T-helper 2 cell treated with Interferon-gamma antibody and Interleukin-4, amounts not matched to agents 5 μg/mL and 100 μg/mL, for 36 hours (primary cell): ENCODE results near the gene LIN52.
A peak's percentile ranks its signal among the peaks of the same experiment; 100 is the strongest.

Experiments used
- DNase-seq: peaks from one replicate; pipeline ENCODE4 v3.0.0; 2021; ENCODE audit warnings: low spot score
- H3K27ac Mint-ChIP-seq: one replicate; pipeline ENCODE4 v1.8.0; 2021; ENCODE audit warnings: mild to moderate bottlenecking, mixed read lengths
- H3K27me3 Mint-ChIP-seq: one replicate; pipeline ENCODE4 v1.8.0; 2021; ENCODE audit warnings: low read depth, mixed read lengths
- H3K36me3 Mint-ChIP-seq: one replicate; pipeline ENCODE4 v1.8.0; 2021; ENCODE audit warnings: low read depth, mixed read lengths
- H3K4me1 Mint-ChIP-seq: one replicate; pipeline ENCODE4 v1.8.0; 2021; ENCODE audit warnings: low read depth, mixed read lengths
- H3K4me3 Mint-ChIP-seq: one replicate; pipeline ENCODE4 v1.8.0; 2022; ENCODE audit warnings: mild to moderate bottlenecking, moderate library complexity, mixed read lengths
- H3K9me3 Mint-ChIP-seq: one replicate; pipeline ENCODE4 v1.8.0; 2021; ENCODE audit warnings: mixed read lengths

LIN52 gene

GRCh38 chr14:74134484-74134883 lies 49.7 kb downstream of the LIN52 start:
- Mint-ChIP-seq H3K4me3 (no peak overlapping the region), H3K27me3 (no peaks in the 10 kb centered on the region), H3K36me3 (no peaks in the 10 kb centered on the region), H3K27ac (peak overlapping the region; percentile 11), H3K4me1 (peaks cover 19% of the 10 kb centered on the region), H3K9me3 (no peaks in the 10 kb centered on the region)
- DNase-seq: no peak

- DNase-seq: no peak
- Mint-ChIP-seq H3K4me1 (peaks cover 19% of the 10 kb centered on the region), H3K27ac (no peak overlapping the region), H3K27me3 (no peaks in the 10 kb centered on the region), H3K36me3 (no peaks in the 10 kb centered on the region), H3K9me3 (no peaks in the 10 kb centered on the region), H3K4me3 (no peak overlapping the region)
Measured at GRCh38 chr14:74135426-74135825, 50.7 kb downstream of the LIN52 start.

GRCh38 chr14:74140374-74140850 lies 55.7 kb downstream of the LIN52 start:
- Mint-ChIP-seq H3K27me3 (no peaks in the 10 kb centered on the region), H3K9me3 (no peaks in the 10 kb centered on the region), H3K27ac (no peak overlapping the region), H3K4me1 (peaks cover 19% of the 10 kb centered on the region), H3K4me3 (no peak overlapping the region), H3K36me3 (peaks cover 3% of the 10 kb centered on the region)
- DNase-seq: no peak

- H3K36me3 Mint-ChIP-seq: peaks cover 8% of the 10 kb centered on the region
- H3K4me3 Mint-ChIP-seq: no peak overlapping the region
- no peak for DNase-seq
- H3K27me3 Mint-ChIP-seq: no peaks in the 10 kb centered on the region
- H3K9me3 Mint-ChIP-seq: no peaks in the 10 kb centered on the region
- peaks cover 17% of the 10 kb centered on the region for H3K4me1 Mint-ChIP-seq
- no peak overlapping the region for H3K27ac Mint-ChIP-seq
Measured at GRCh38 chr14:74141703-74142102, 56.9 kb downstream of the LIN52 start.

GRCh38 chr14:74142523-74142922 lies 57.8 kb downstream of the LIN52 start:
- no peak overlapping the region for H3K27ac Mint-ChIP-seq
- peaks cover 10% of the 10 kb centered on the region for H3K36me3 Mint-ChIP-seq
- DNase-seq: no peak
- no peaks in the 10 kb centered on the region for H3K27me3 Mint-ChIP-seq
- H3K9me3 Mint-ChIP-seq: no peaks in the 10 kb centered on the region
- H3K4me3 Mint-ChIP-seq: no peak overlapping the region
- peaks cover 20% of the 10 kb centered on the region for H3K4me1 Mint-ChIP-seq

- no peaks in the 10 kb centered on the region for H3K27me3 Mint-ChIP-seq
- peaks cover 24% of the 10 kb centered on the region for H3K4me1 Mint-ChIP-seq
- H3K9me3 Mint-ChIP-seq: no peaks in the 10 kb centered on the region
- H3K4me3 Mint-ChIP-seq: no peak overlapping the region
- peak; percentile 13 for DNase-seq
- H3K27ac Mint-ChIP-seq: no peak overlapping the region
- peaks cover 10% of the 10 kb centered on the region for H3K36me3 Mint-ChIP-seq
Measured at GRCh38 chr14:74144789-74145188, 60.0 kb downstream of the LIN52 start.

- Mint-ChIP-seq H3K4me1 (peaks cover 24% of the 10 kb centered on the region), H3K9me3 (no peaks in the 10 kb centered on the region), H3K27ac (no peak overlapping the region), H3K36me3 (peaks cover 10% of the 10 kb centered on the region), H3K27me3 (no peaks in the 10 kb centered on the region), H3K4me3 (no peak overlapping the region)
- DNase-seq: no peak
Measured at GRCh38 chr14:74147571-74147970, 62.8 kb downstream of the LIN52 start.

- H3K4me3 Mint-ChIP-seq: no peak overlapping the region
- H3K27ac Mint-ChIP-seq: no peak overlapping the region
- no peak for DNase-seq
- no peaks in the 10 kb centered on the region for H3K27me3 Mint-ChIP-seq
- H3K36me3 Mint-ChIP-seq: peaks cover 10% of the 10 kb centered on the region
- no peaks in the 10 kb centered on the region for H3K9me3 Mint-ChIP-seq
- H3K4me1 Mint-ChIP-seq: peaks cover 23% of the 10 kb centered on the region
Measured at GRCh38 chr14:74148705-74149104, 63.9 kb downstream of the LIN52 start.

- H3K4me1 Mint-ChIP-seq: no peaks in the 10 kb centered on the region
- DNase-seq: no peak
- H3K9me3 Mint-ChIP-seq: no peaks in the 10 kb centered on the region
- H3K36me3 Mint-ChIP-seq: peaks cover 3% of the 10 kb centered on the region
- no peaks in the 10 kb centered on the region for H3K27me3 Mint-ChIP-seq
- H3K4me3 Mint-ChIP-seq: no peak overlapping the region
- no peak overlapping the region for H3K27ac Mint-ChIP-seq
Measured at GRCh38 chr14:74155287-74155686, 70.5 kb downstream of the LIN52 start.

GRCh38 chr14:74155749-74156148 lies 71.0 kb downstream of the LIN52 start:
- H3K27me3 Mint-ChIP-seq: no peaks in the 10 kb centered on the region
- no peak for DNase-seq
- H3K36me3 Mint-ChIP-seq: peaks cover 3% of the 10 kb centered on the region
- H3K27ac Mint-ChIP-seq: no peak overlapping the region
- no peaks in the 10 kb centered on the region for H3K9me3 Mint-ChIP-seq
- no peaks in the 10 kb centered on the region for H3K4me1 Mint-ChIP-seq
- H3K4me3 Mint-ChIP-seq: no peak overlapping the region

GRCh38 chr14:74160763-74161162 lies 76.0 kb downstream of the LIN52 start:
- peaks cover 3% of the 10 kb centered on the region for H3K36me3 Mint-ChIP-seq
- H3K27ac Mint-ChIP-seq: no peak overlapping the region
- H3K4me3 Mint-ChIP-seq: no peak overlapping the region
- no peak for DNase-seq
- H3K9me3 Mint-ChIP-seq: no peaks in the 10 kb centered on the region
- H3K4me1 Mint-ChIP-seq: peaks cover 3% of the 10 kb centered on the region
- H3K27me3 Mint-ChIP-seq: no peaks in the 10 kb centered on the region

- Mint-ChIP-seq H3K27me3 (no peaks in the 10 kb centered on the region), H3K9me3 (no peaks in the 10 kb centered on the region), H3K4me3 (no peak overlapping the region), H3K27ac (no peak overlapping the region), H3K36me3 (peaks cover 3% of the 10 kb centered on the region), H3K4me1 (peaks cover 3% of the 10 kb centered on the region)
- no peak for DNase-seq
Measured at GRCh38 chr14:74161526-74162158, 76.9 kb downstream of the LIN52 start.

- H3K27me3 Mint-ChIP-seq: no peaks in the 10 kb centered on the region
- H3K9me3 Mint-ChIP-seq: no peaks in the 10 kb centered on the region
Measured at GRCh38 chr14:74169906-74170305, 85.2 kb downstream of the LIN52 start.

GRCh38 chr14:74176400-74176793 lies 91.6 kb downstream of the LIN52 start:
- no peak for DNase-seq
- Mint-ChIP-seq H3K27me3 (no peaks in the 10 kb centered on the region), H3K4me1 (no peaks in the 10 kb centered on the region)

More at GRCh38 chr14:74169906-74170305, 85.2 kb downstream of the LIN52 start:
- DNase-seq: no peak
- H3K4me1 Mint-ChIP-seq: peaks cover 2% of the 10 kb centered on the region
- no peaks in the 10 kb centered on the region for H3K36me3 Mint-ChIP-seq
- no peak overlapping the region for H3K27ac Mint-ChIP-seq
- no peak overlapping the region for H3K4me3 Mint-ChIP-seq

GRCh38 chr14:74179856-74180255 lies 95.1 kb downstream of the LIN52 start:
- Mint-ChIP-seq H3K9me3 (no peaks in the 10 kb centered on the region), H3K4me3 (no peak overlapping the region), H3K27ac (no peak overlapping the region), H3K36me3 (no peaks in the 10 kb centered on the region), H3K4me1 (no peaks in the 10 kb centered on the region), H3K27me3 (no peaks in the 10 kb centered on the region)
- no peak for DNase-seq

More at GRCh38 chr14:74176400-74176793, 91.6 kb downstream of the LIN52 start:
- Mint-ChIP-seq H3K4me3 (no peak overlapping the region), H3K36me3 (no peaks in the 10 kb centered on the region), H3K9me3 (no peaks in the 10 kb centered on the region), H3K27ac (no peak overlapping the region)
